HEK293 (cell line): ENCODE data around the gene KLHL11.
"Not testable (repeated sequence)": the region's sequence is repeated elsewhere in the genome, so short reads cannot be mapped to it uniquely, and the experiment has no call there.

Experiments used
- CTCF ChIA-PET: fragments of 350-600 bp; formaldehyde crosslinking; extraction: SDS; loops from one replicate; lab custom pipeline; 2021; ENCODE audit warnings: antibody characterized with exemption; lab: Yijun Ruan, JAX
- POLR2A ChIA-PET: fragments of 300-600 bp; formaldehyde crosslinking; extraction: SDS; loops from one replicate; lab custom pipeline; 2020; ENCODE audit warnings: antibody characterized with exemption, inconsistent platforms; lab: Yijun Ruan, JAX
- H3K27ac ChIP-seq: fragments of 200-500 bp; sonication (Bioruptor generic); 2 replicates; pipeline ENCODE4 v1.5.1; 2014; ENCODE audit warnings: low read depth, low read length, control low read depth, inconsistent platforms; ENCODE audit errors: extremely low read depth
- H3K36me3 ChIP-seq, 2 experiments: fragments of 200-500 bp in 1 of 2; sonication (Bioruptor generic) in 1 of 2; 1 replicate in 1 of 2; 2 replicates in 1 of 2; pipeline ENCODE4 v1.5.1; 2014 to 2017; ENCODE audit warnings: inconsistent platforms in 2 of 2, low read length in 2 of 2; ENCODE audit not compliant: control insufficient read depth in 2 of 2, insufficient read depth in 1 of 2
- H3K4me1 ChIP-seq: fragments of 200-500 bp; sonication (Bioruptor generic); 2 replicates; pipeline ENCODE4 v1.5.1; 2014; ENCODE audit warnings: mild to moderate bottlenecking, low read length, inconsistent platforms; ENCODE audit not compliant: control insufficient read depth, insufficient read depth
- H3K4me3 ChIP-seq: 2 replicates; pipeline ENCODE4 v1.5.1; 2011; ENCODE audit warnings: low read depth, mild to moderate bottlenecking, control low read depth, low read length, moderate library complexity
- H3K9me3 ChIP-seq: fragments of 200-500 bp; sonication (Bioruptor generic); 2 replicates; pipeline ENCODE4 v1.5.1; 2014; ENCODE audit warnings: low read depth, low read length, inconsistent platforms; ENCODE audit not compliant: control insufficient read depth, insufficient read depth
- IKZF3 ChIP-seq: fragments of 450-650 bp; IDR thresholded peaks from 2 replicates; pipeline ENCODE4 v1.5.0; 2018; ENCODE audit warnings: missing biosample characterization, mild to moderate bottlenecking, missing genetic modification characterization, moderate library complexity
- KLF8 ChIP-seq: fragments of 450-650 bp; formaldehyde crosslinking; IDR thresholded peaks from 2 replicates; pipeline ENCODE4 v1.5.1; 2016; ENCODE audit warnings: missing biosample characterization, missing genetic modification characterization
- PBX3 ChIP-seq: sonication (generic); formaldehyde crosslinking; IDR thresholded peaks from 2 replicates; pipeline ENCODE4 v1.8.1; 2022; ENCODE audit warnings: mild to moderate bottlenecking, moderate library complexity, missing genetic modification reagents
- ZBTB20 ChIP-seq: fragments of 450-650 bp; formaldehyde crosslinking; IDR thresholded peaks from 2 replicates; pipeline ENCODE4 v1.5.1; 2016; ENCODE audit warnings: missing biosample characterization, missing genetic modification characterization
- ZBTB21 ChIP-seq: fragments of 450-650 bp; formaldehyde crosslinking; IDR thresholded peaks from 2 replicates; pipeline ENCODE4 v1.5.1; 2017; ENCODE audit warnings: missing biosample characterization, missing genetic modification characterization
- ZBTB49 ChIP-seq: fragments of 450-650 bp; formaldehyde crosslinking; IDR thresholded peaks from 2 replicates; pipeline ENCODE4 v1.5.1; 2016; ENCODE audit warnings: missing biosample characterization, missing genetic modification characterization, low read depth
- ZNF121 ChIP-seq: fragments of 450-650 bp; formaldehyde crosslinking; IDR thresholded peaks from 2 replicates; pipeline ENCODE4 v1.5.1; 2016; ENCODE audit warnings: missing biosample characterization, missing genetic modification characterization
- ZNF157 ChIP-seq: fragments of 450-650 bp; formaldehyde crosslinking; IDR thresholded peaks from 2 replicates; pipeline ENCODE4 v1.5.1; 2016; ENCODE audit warnings: missing biosample characterization, missing genetic modification characterization
- ZNF354C ChIP-seq: fragments of 450-650 bp; formaldehyde crosslinking; IDR thresholded peaks from 2 replicates; pipeline ENCODE4 v1.5.1; 2016; ENCODE audit warnings: missing biosample characterization, missing genetic modification characterization, low read depth, borderline replicate concordance
- ZNF366 ChIP-seq: fragments of 450-650 bp; formaldehyde crosslinking; conservative IDR thresholded peaks from 2 replicates; pipeline ENCODE4 v1.5.1; 2016; ENCODE audit warnings: missing biosample characterization, missing genetic modification characterization
- ZNF394 ChIP-seq: fragments of 450-650 bp; formaldehyde crosslinking; IDR thresholded peaks from 2 replicates; pipeline ENCODE4 v1.5.1; 2016; ENCODE audit warnings: missing biosample characterization, missing genetic modification characterization, mild to moderate bottlenecking, moderate library complexity, borderline replicate concordance
- ZNF426 ChIP-seq: fragments of 450-650 bp; formaldehyde crosslinking; IDR thresholded peaks from 2 replicates; pipeline ENCODE4 v1.5.1; 2017; ENCODE audit warnings: missing biosample characterization, missing genetic modification characterization, mild to moderate bottlenecking, inconsistent platforms, moderate library complexity
- ZNF501 ChIP-seq: fragments of 450-650 bp; formaldehyde crosslinking; IDR thresholded peaks from 2 replicates; pipeline ENCODE4 v1.5.1; 2016; ENCODE audit warnings: missing biosample characterization, missing genetic modification characterization
- ZNF560 ChIP-seq: fragments of 450-650 bp; formaldehyde crosslinking; IDR thresholded peaks from 2 replicates; pipeline ENCODE4 v1.5.1; 2017; ENCODE audit warnings: missing biosample characterization, missing genetic modification characterization, borderline replicate concordance
- ZNF791 ChIP-seq: fragments of 450-650 bp; formaldehyde crosslinking; IDR thresholded peaks from 2 replicates; pipeline ENCODE4 v1.5.1; 2016; ENCODE audit warnings: missing biosample characterization, missing genetic modification characterization
- ZSCAN23 ChIP-seq: fragments of 450-650 bp; formaldehyde crosslinking; IDR thresholded peaks from 2 replicates; pipeline ENCODE4 v1.5.1; 2016; ENCODE audit warnings: missing biosample characterization, missing genetic modification characterization
- TF ChIP-seq, protein P1 (sequence below): fragments of 450-650 bp; formaldehyde crosslinking; IDR thresholded peaks from 2 replicates; pipeline ENCODE4 v1.5.1; 2016; ENCODE audit warnings: missing biosample characterization, missing genetic modification characterization
- TF ChIP-seq, protein P2 (sequence below): fragments of 450-650 bp; formaldehyde crosslinking; IDR thresholded peaks from 2 replicates; pipeline ENCODE4 v1.5.1; 2017; ENCODE audit warnings: missing biosample characterization, missing genetic modification characterization

The KLHL11 gene

GRCh38 chr17:41880130-41880529, 14.9 kb upstream of the KLHL11 start:
- H3K36me3 ChIP-seq, result peaks cover 68 to 83% of the 10 kb centered on the region in 2 experiments
- no peak overlapping the region for H3K4me3 ChIP-seq
- H3K4me1 ChIP-seq, result no peaks in the 10 kb centered on the region
- ChIA-PET POLR2A (interaction anchor here (0.5 kb wide), 1 partner anchor 28 kb away, joined by 3 read pairs; no protein-coding TSS in a partner anchor), CTCF (interaction anchor here (1.0 kb wide), 1 partner anchor 164 kb away, joined by 3 read pairs; no protein-coding TSS in a partner anchor)
- no peaks in the 10 kb centered on the region for H3K9me3 ChIP-seq
- no peak overlapping the region for H3K27ac ChIP-seq
- TF ChIP-seq ZNF157 (no peak), IKZF3 (no peak), KLF8 (tag by site-specific recombination) (no peak), ZNF366 (tag by site-specific recombination) (no peak), ZBTB21 (tag by site-specific recombination) (no peak), ZSCAN23 (tag by site-specific recombination) (no peak), ZBTB49 (tag by site-specific recombination) (no peak), ZNF354C (tag by site-specific recombination) (no peak), ZNF501 (no peak), ZNF791 (tag by site-specific recombination) (no peak), ZNF560 (tag by site-specific recombination) (no peak), PBX3 (CRISPR knock-in tag) (no peak), ZNF426 (tag by site-specific recombination) (no peak), ZNF394 (tag by site-specific recombination) (no peak), ZBTB20 (tag by site-specific recombination) (no peak)
- TF ChIP-seq, protein P1, sequence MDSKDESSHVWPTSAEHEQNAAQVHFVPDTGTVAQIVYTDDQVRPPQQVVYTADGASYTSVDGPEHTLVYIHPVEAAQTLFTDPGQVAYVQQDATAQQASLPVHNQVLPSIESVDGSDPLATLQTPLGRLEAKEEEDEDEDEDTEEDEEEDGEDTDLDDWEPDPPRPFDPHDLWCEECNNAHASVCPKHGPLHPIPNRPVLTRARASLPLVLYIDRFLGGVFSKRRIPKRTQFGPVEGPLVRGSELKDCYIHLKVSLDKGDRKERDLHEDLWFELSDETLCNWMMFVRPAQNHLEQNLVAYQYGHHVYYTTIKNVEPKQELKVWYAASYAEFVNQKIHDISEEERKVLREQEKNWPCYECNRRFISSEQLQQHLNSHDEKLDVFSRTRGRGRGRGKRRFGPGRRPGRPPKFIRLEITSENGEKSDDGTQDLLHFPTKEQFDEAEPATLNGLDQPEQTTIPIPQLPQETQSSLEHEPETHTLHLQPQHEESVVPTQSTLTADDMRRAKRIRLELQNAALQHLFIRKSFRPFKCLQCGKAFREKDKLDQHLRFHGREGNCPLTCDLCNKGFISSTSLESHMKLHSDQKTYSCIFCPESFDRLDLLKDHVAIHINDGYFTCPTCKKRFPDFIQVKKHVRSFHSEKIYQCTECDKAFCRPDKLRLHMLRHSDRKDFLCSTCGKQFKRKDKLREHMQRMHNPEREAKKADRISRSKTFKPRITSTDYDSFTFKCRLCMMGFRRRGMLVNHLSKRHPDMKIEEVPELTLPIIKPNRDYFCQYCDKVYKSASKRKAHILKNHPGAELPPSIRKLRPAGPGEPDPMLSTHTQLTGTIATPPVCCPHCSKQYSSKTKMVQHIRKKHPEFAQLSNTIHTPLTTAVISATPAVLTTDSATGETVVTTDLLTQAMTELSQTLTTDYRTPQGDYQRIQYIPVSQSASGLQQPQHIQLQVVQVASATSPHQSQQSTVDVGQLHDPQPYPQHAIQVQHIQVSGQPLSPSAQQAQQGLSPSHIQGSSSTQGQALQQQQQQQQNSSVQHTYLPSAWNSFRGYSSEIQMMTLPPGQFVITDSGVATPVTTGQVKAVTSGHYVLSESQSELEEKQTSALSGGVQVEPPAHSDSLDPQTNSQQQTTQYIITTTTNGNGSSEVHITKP, result no peak
- TF ChIP-seq, protein P2, sequence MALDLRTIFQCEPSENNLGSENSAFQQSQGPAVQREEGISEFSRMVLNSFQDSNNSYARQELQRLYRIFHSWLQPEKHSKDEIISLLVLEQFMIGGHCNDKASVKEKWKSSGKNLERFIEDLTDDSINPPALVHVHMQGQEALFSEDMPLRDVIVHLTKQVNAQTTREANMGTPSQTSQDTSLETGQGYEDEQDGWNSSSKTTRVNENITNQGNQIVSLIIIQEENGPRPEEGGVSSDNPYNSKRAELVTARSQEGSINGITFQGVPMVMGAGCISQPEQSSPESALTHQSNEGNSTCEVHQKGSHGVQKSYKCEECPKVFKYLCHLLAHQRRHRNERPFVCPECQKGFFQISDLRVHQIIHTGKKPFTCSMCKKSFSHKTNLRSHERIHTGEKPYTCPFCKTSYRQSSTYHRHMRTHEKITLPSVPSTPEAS, result no peak

DNA sequence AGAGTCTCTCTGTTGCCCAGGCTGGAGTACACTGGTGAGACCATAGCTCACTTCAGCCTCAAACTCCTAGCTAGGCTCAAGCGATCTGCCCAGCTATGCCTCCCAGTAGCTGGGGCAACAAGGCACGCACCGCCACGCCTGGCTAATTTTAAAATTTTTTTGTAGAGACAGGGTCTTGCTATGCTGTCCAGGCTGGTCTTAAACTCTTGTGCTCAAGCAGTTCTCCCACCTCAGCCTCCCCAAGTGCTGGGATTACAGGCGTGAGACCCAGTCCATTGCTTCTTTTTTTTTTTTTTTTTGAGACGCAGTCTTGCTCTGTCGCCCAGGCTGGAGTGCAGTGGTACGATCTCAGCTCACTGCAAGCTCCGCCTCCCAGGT, 9.1 kb upstream of the KLHL11 start:
- TF ChIP-seq ZNF121 (tag by site-specific recombination), result peak; percentile 37; the same call in 1 of the 2 replicates
- H3K4me1 ChIP-seq, H3K9me3 ChIP-seq, H3K27ac ChIP-seq, H3K4me3 ChIP-seq, CTCF ChIA-PET: not testable (repeated sequence)
- H3K36me3 ChIP-seq, result peaks cover 46 to 83% of the 10 kb centered on the region in 2 experiments
- POLR2A ChIA-PET, result interaction anchor here (0.6 to 2.7 kb wide), 2 partner anchors 10 to 105 kb away, joined by 3 to 15 read pairs; partner anchors contain the start of gene KLHL11
